ENCODE results near the gene MYO1B.

DNA sequence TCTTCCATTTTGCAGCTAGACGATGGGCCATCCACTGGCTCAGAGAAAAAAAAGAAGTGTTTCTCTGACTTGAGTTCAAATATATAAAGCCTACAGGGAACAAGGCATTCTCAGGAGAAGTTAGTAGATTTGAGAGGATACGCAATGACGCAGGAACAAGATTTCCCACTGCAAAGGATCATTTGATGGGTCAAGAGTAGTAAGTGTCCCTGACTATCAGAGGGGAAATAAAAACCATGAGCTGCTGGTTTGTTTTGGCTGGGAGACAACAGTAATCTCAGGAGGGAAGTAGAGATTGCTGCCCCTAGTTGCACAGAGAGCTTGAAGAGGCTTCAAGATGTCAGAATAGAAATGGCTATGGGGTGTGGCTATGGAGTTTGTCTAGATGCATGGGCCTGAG, 22.3 kb upstream of the MYO1B start:
- TF ChIP-seq, protein P1, sequence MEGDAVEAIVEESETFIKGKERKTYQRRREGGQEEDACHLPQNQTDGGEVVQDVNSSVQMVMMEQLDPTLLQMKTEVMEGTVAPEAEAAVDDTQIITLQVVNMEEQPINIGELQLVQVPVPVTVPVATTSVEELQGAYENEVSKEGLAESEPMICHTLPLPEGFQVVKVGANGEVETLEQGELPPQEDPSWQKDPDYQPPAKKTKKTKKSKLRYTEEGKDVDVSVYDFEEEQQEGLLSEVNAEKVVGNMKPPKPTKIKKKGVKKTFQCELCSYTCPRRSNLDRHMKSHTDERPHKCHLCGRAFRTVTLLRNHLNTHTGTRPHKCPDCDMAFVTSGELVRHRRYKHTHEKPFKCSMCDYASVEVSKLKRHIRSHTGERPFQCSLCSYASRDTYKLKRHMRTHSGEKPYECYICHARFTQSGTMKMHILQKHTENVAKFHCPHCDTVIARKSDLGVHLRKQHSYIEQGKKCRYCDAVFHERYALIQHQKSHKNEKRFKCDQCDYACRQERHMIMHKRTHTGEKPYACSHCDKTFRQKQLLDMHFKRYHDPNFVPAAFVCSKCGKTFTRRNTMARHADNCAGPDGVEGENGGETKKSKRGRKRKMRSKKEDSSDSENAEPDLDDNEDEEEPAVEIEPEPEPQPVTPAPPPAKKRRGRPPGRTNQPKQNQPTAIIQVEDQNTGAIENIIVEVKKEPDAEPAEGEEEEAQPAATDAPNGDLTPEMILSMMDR (IDR thresholded peaks at IDR 0.05): no peak
- TF ChIP-seq POLR2A (IDR thresholded peaks at IDR 0.05): no peak

All from vagina (tissue), 2 donors.